Neural cell (in vitro differentiated cells): ENCODE measurements around the gene TM7SF3. TPM values are rescaled to one million over a fixed set of nuclear protein-coding genes. Genes with fewer than 3 reads are reported as not detected.

Experiments
- H2AFZ ChIP-seq: fragments of 200-600, 300-800 bp; sonication (generic), shearing (Covaris generic); 2 replicates; pipeline ENCODE4 v1.6.0; 2014; ENCODE audit warnings: low read depth, mild to moderate bottlenecking, antibody characterized with exemption, low read length, moderate library complexity
- H3F3A ChIP-seq: fragments of 200-600 bp; shearing (Covaris generic); 2 replicates; pipeline ENCODE4 v1.6.1; 2016; ENCODE audit warnings: mild to moderate bottlenecking, moderate library complexity, mixed read lengths, antibody characterized with exemption, low read length; ENCODE audit not compliant: insufficient read depth, poor library complexity, severe bottlenecking
- H3K27ac ChIP-seq: fragments of 200-600, 300-800 bp; sonication (generic), shearing (Covaris generic); 2 replicates; pipeline ENCODE4 v1.5.1; 2014; ENCODE audit warnings: mild to moderate bottlenecking, low read length, moderate library complexity
- H3K27me3 ChIP-seq: fragments of 300-800, 200-600 bp; sonication (generic), shearing (Covaris generic); 2 replicates; pipeline ENCODE4 v1.6.0; 2014; ENCODE audit warnings: mild to moderate bottlenecking, low read depth, low read length, moderate library complexity; ENCODE audit not compliant: insufficient read depth
- H3K36me3 ChIP-seq: fragments of 300-800, 200-600 bp; sonication (generic), shearing (Covaris generic); 2 replicates; pipeline ENCODE4 v1.5.1; 2014; ENCODE audit warnings: mild to moderate bottlenecking, antibody characterized with exemption, low read length, moderate library complexity; ENCODE audit not compliant: insufficient read depth
- H3K4me2 ChIP-seq: fragments of 300-800, 200-600 bp; sonication (generic), shearing (Covaris generic); 2 replicates; pipeline ENCODE4 v1.6.0; 2014; ENCODE audit warnings: mild to moderate bottlenecking, low read length
- H3K4me3 ChIP-seq: fragments of 300-800, 200-600 bp; sonication (generic), shearing (Covaris generic); 2 replicates; pipeline ENCODE4 v1.5.1; 2014; ENCODE audit warnings: mild to moderate bottlenecking, low read length, moderate library complexity
- H3K79me2 ChIP-seq: fragments of 200-600 bp; shearing (Covaris generic); replicated peaks from 2 replicates; pipeline ENCODE4 v1.6.0; 2014; ENCODE audit warnings: mild to moderate bottlenecking, low read length, moderate library complexity; ENCODE audit not compliant: insufficient read depth
- H3K9ac ChIP-seq: fragments of 300-800, 200-600 bp; sonication (generic), shearing (Covaris generic); 2 replicates; pipeline ENCODE4 v1.6.1; 2016; ENCODE audit warnings: mild to moderate bottlenecking, low read length, mixed read lengths
- H3K9me2 ChIP-seq: fragments of 200-600 bp; shearing (Covaris generic); 2 replicates; pipeline ENCODE4 v1.6.1; 2016; ENCODE audit warnings: mild to moderate bottlenecking, low read length, mixed read lengths; ENCODE audit not compliant: insufficient read depth
- H3K9me3 ChIP-seq: fragments of 200-600, 300-800 bp; sonication (generic), shearing (Covaris generic); 2 replicates; pipeline ENCODE4 v1.6.1; 2016; ENCODE audit warnings: mild to moderate bottlenecking, mixed run types, low read length, moderate library complexity, mixed read lengths
- H4K20me1 ChIP-seq: fragments of 200-600 bp; shearing (Covaris generic); 2 replicates; pipeline ENCODE4 v1.6.1; 2016; ENCODE audit warnings: mild to moderate bottlenecking, mixed run types; ENCODE audit not compliant: insufficient read depth
- CTCF ChIP-seq: fragments of 450-650 bp; IDR thresholded peaks from 2 replicates; pipeline ENCODE4 v1.5.1; 2014; ENCODE audit warnings: antibody characterized with exemption, mild to moderate bottlenecking, moderate library complexity; ENCODE audit not compliant: poor library complexity, severe bottlenecking
- EP300 ChIP-seq: fragments of 450-650 bp; conservative IDR thresholded peaks from 2 replicates; pipeline ENCODE4 v1.6.1; 2014; ENCODE audit warnings: antibody characterized with exemption, mild to moderate bottlenecking, moderate library complexity; ENCODE audit not compliant: poor library complexity, severe bottlenecking
- EZH2 ChIP-seq: fragments of 200-600, 300-800 bp; shearing (Covaris generic), sonication (generic); IDR thresholded peaks from 2 replicates; pipeline ENCODE4 v1.6.1; 2014; ENCODE audit warnings: antibody characterized with exemption, low read length, borderline replicate concordance, mild to moderate bottlenecking; ENCODE audit not compliant: insufficient read depth, poor library complexity, severe bottlenecking
- MXI1 ChIP-seq: fragments of 450-650 bp; conservative IDR thresholded peaks from 2 replicates; pipeline ENCODE4 v1.6.1; 2014; ENCODE audit warnings: antibody characterized with exemption, mild to moderate bottlenecking; ENCODE audit not compliant: poor library complexity, severe bottlenecking
- POLR2AphosphoS5 ChIP-seq: IDR thresholded peaks from 2 replicates; pipeline ENCODE4 v1.6.1; 2012
- RAD21 ChIP-seq: fragments of 450-650 bp; conservative IDR thresholded peaks from 2 replicates; pipeline ENCODE4 v1.6.1; 2014; ENCODE audit warnings: antibody characterized with exemption, mild to moderate bottlenecking, moderate library complexity
- REST ChIP-seq: IDR thresholded peaks from 2 replicates; pipeline ENCODE4 v1.6.1; 2012; ENCODE audit warnings: borderline replicate concordance
- SMC3 ChIP-seq: fragments of 450-650 bp; conservative IDR thresholded peaks from 2 replicates; pipeline ENCODE4 v1.6.1; 2014; ENCODE audit warnings: antibody characterized with exemption, mild to moderate bottlenecking, moderate library complexity; ENCODE audit not compliant: poor library complexity
- TAF1 ChIP-seq: IDR thresholded peaks from 2 replicates; pipeline ENCODE4 v1.6.1; 2012; ENCODE audit warnings: low read depth
- polyA plus RNA-seq: library from polyadenylated mRNA; depleted of rRNA; stranded (reverse); fragments of >200 nt; gene quantifications from 2 replicates; pipeline ENCODE4 v1.2.3, GENCODE V29; 2014

TM7SF3 gene
- polyA plus RNA-seq, 1 donor from 2014 or later: 30.0 TPM

GRCh38 chr12:26976687-26977086 lies 37.5 kb downstream of the TM7SF3 start:
- Histone ChIP-seq H3K27ac (no peak overlapping the region), H4K20me1 (no peaks in the 10 kb centered on the region), H3K9me2 (no peaks in the 10 kb centered on the region), H3K9ac (no peak overlapping the region), H3F3A (no peaks in the 10 kb centered on the region), H3K9me3 (no peaks in the 10 kb centered on the region), H3K79me2 (no peaks in the 10 kb centered on the region), H3K4me2 (no peak overlapping the region), H3K4me3 (no peak overlapping the region), H3K36me3 (no peaks in the 10 kb centered on the region), H2AFZ (no peak overlapping the region), H3K27me3 (no peaks in the 10 kb centered on the region)
- TF ChIP-seq TAF1 (no peak), CTCF (no peak), EP300 (no peak), POLR2AphosphoS5 (no peak), MXI1 (no peak), REST (no peak), RAD21 (no peak), SMC3 (no peak)

GRCh38 chr12:26971963-26972362 lies 42.2 kb downstream of the TM7SF3 start:
- H3K4me2 ChIP-seq: no peak overlapping the region
- no peaks in the 10 kb centered on the region for H3K9me2 ChIP-seq
- TF ChIP-seq EZH2 (no peak), MXI1 (no peak), REST (no peak), TAF1 (no peak), RAD21 (no peak)
- H3F3A ChIP-seq: no peaks in the 10 kb centered on the region
- H4K20me1 ChIP-seq: no peaks in the 10 kb centered on the region
- no peak overlapping the region for H2AFZ ChIP-seq
- H3K4me3 ChIP-seq: no peak overlapping the region
- no peaks in the 10 kb centered on the region for H3K27me3 ChIP-seq
- H3K9me3 ChIP-seq: no peaks in the 10 kb centered on the region
- no peak overlapping the region for H3K27ac ChIP-seq
- no peaks in the 10 kb centered on the region for H3K79me2 ChIP-seq
- no peaks in the 10 kb centered on the region for H3K36me3 ChIP-seq
- no peak overlapping the region for H3K9ac ChIP-seq
